ENCODE measurements around the gene SLC5A11. TPM values are rescaled to one million over a fixed set of nuclear protein-coding genes. Genes with fewer than 3 reads are reported as not detected.

The SLC5A11 gene, protein sequence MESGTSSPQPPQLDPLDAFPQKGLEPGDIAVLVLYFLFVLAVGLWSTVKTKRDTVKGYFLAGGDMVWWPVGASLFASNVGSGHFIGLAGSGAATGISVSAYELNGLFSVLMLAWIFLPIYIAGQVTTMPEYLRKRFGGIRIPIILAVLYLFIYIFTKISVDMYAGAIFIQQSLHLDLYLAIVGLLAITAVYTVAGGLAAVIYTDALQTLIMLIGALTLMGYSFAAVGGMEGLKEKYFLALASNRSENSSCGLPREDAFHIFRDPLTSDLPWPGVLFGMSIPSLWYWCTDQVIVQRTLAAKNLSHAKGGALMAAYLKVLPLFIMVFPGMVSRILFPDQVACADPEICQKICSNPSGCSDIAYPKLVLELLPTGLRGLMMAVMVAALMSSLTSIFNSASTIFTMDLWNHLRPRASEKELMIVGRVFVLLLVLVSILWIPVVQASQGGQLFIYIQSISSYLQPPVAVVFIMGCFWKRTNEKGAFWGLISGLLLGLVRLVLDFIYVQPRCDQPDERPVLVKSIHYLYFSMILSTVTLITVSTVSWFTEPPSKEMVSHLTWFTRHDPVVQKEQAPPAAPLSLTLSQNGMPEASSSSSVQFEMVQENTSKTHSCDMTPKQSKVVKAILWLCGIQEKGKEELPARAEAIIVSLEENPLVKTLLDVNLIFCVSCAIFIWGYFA
- 0.15 and 0.22 TPM in 2 replicates for total RNA-seq (2021)
- long read RNA-seq, partial matches to known transcripts, result 2 of 3 reads
- long read RNA-seq, other reads (novel, unspliced or antisense), result 1 of 3 reads

DNA sequence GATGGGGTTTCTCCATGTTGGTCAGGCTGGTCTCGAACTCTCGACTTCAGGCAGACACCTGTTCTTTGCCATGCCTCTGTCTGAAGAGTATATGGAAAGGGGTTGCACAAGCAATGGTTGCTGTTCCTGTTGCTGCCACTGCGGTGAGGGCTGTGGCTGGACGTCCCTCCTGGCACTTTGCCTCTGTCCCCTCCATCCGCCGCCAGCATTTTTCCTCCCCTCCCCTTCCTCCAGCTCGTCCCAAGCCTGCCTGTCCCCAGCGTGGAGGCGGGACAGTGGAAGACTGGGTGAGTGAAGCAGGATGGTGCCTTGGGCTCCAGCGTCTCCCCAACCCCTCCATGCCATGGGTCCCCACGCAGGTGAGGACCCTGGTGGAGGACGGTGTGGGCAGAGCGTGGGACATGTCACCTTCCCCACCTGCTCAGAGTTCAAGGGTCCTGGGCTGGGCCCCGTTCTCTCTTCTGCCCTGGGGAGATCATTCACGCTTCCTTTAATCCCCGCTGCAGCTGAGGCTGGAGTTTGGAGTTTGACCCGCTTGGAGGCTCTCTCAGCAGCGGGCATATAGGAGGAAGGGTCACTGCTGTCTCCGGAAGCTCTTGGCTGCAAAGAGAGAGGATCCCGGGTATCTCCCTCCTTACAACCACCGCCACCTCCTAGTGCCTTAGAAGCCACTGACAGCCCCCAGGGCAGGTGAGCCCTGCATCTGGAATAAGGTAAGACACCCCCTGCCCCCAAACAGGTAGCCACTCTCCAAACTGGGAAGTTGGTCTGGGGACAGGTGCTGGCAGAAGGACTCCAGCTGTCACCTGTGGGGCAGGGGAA, at the start of gene SLC5A11:
Gene SLC5A11 (plus strand): TSS at position 238 of the 822 bp plus-strand sequence. CDS start 12,681 bp downstream, outside the sequence.
- H2BK20ac ChIP-seq (ENCODE audit: low read depth, low read length, poor library complexity, severe bottlenecking), result no peak within 1 kb of the TSS

More for the DNA sequence above, at the start of gene SLC5A11:
- Histone ChIP-seq H4K5ac (ENCODE audit: insufficient read length, low read depth, low read length) (no peak within 1 kb of the TSS), H3K23me2 (ENCODE audit: insufficient read length, low read depth, low read length, poor library complexity, severe bottlenecking) (no peaks in the 10 kb centered on the region), H3K9ac (ENCODE audit: extremely low read depth, insufficient read length, low read length) (no peak within 1 kb of the TSS), H3K4me1 (ENCODE audit: insufficient read depth, low read length) (no peaks in the 10 kb centered on the region), H2AFZ (ENCODE audit: low read length) (no peak within 1 kb of the TSS), H4K20me1 (ENCODE audit: control insufficient read depth, insufficient read depth, insufficient read length) (no peaks in the 10 kb centered on the region), H4K8ac (replicated peaks; ENCODE audit: insufficient read length, low read depth, low read length) (no peak within 1 kb of the TSS), H3K79me2 (ENCODE audit: insufficient read depth, low read length) (no peaks in the 10 kb centered on the region), H3K23ac (ENCODE audit: insufficient read length, low read depth, low read length) (no peak within 1 kb of the TSS), H3K56ac (ENCODE audit: insufficient read length, low read depth, low read length) (no peak within 1 kb of the TSS), H3K4me2 (ENCODE audit: insufficient read depth, insufficient read length, low read length) (no peak within 1 kb of the TSS), H3K79me1 (ENCODE audit: insufficient read depth, low read depth, low read length, poor library complexity, severe bottlenecking) (no peaks in the 10 kb centered on the region), H3T11ph (ENCODE audit: low read length) (no peak within 1 kb of the TSS), H3K9me3 (ENCODE audit: control insufficient read depth, low read depth, low read length) (no peaks in the 10 kb centered on the region), H2BK120ac (ENCODE audit: low read depth, low read length, poor library complexity, severe bottlenecking) (no peak within 1 kb of the TSS), H3K18ac (ENCODE audit: insufficient read length, low read depth, low read length) (no peak within 1 kb of the TSS), H2BK5ac (ENCODE audit: insufficient read length, low read length) (no peak within 1 kb of the TSS), H3K4ac (ENCODE audit: low read depth, low read length) (no peak within 1 kb of the TSS), H2AK5ac (ENCODE audit: insufficient read length, low read length) (no peak within 1 kb of the TSS), H3K14ac (ENCODE audit: insufficient read depth, low read length) (no peak within 1 kb of the TSS; the same call in 1 of the 2 replicates), H3K27me3 (ENCODE audit: insufficient read depth, low read length) (no peaks in the 10 kb centered on the region), H2BK12ac (ENCODE audit: insufficient read length, low read depth, low read length) (no peak within 1 kb of the TSS), H2BK15ac (ENCODE audit: low read depth, low read length) (no peak within 1 kb of the TSS), H3K27ac (ENCODE audit: insufficient read length, low read depth, low read length) (no peak within 1 kb of the TSS), H4K91ac (ENCODE audit: insufficient read length, low read depth, low read length) (no peak within 1 kb of the TSS)
- no peaks in the 10 kb centered on the region for H3K9me3 Mint-ChIP-seq
- peaks cover 1% of the 10 kb centered on the region for H3K27me3 Mint-ChIP-seq (ENCODE audit: low read depth)
- TF ChIP-seq, protein P1, sequence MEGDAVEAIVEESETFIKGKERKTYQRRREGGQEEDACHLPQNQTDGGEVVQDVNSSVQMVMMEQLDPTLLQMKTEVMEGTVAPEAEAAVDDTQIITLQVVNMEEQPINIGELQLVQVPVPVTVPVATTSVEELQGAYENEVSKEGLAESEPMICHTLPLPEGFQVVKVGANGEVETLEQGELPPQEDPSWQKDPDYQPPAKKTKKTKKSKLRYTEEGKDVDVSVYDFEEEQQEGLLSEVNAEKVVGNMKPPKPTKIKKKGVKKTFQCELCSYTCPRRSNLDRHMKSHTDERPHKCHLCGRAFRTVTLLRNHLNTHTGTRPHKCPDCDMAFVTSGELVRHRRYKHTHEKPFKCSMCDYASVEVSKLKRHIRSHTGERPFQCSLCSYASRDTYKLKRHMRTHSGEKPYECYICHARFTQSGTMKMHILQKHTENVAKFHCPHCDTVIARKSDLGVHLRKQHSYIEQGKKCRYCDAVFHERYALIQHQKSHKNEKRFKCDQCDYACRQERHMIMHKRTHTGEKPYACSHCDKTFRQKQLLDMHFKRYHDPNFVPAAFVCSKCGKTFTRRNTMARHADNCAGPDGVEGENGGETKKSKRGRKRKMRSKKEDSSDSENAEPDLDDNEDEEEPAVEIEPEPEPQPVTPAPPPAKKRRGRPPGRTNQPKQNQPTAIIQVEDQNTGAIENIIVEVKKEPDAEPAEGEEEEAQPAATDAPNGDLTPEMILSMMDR (conservative IDR thresholded peaks at IDR 0.05), result no peak
- no peak within 1 kb of the TSS for H3K4me3 Mint-ChIP-seq
- no peaks in the 10 kb centered on the region for H3K36me3 Mint-ChIP-seq (ENCODE audit: insufficient read depth in 1 of 3, low read depth in 3 of 3)
- no peak for DNase-seq
- peaks cover 0 to 4% of the 10 kb centered on the region in 2 experiments; a peak in 1 of 4 replicates for H3K4me1 Mint-ChIP-seq
- WGBS (ENCODE audit: extremely low coverage, insufficient read length, low lambda C conversion rate), result no CpG with 5 or more reads among the region's 21 CpGs
- no peak within 1 kb of the TSS; a peak in 1 of 7 replicates for H3K27ac Mint-ChIP-seq

Data from H9 (cell line).